ENCODE measurements around the gene HS3ST1. TPM values are rescaled to one million over a fixed set of nuclear protein-coding genes. Genes with fewer than 3 reads are reported as not detected.

Gene HS3ST1
- total RNA-seq, 1 experiment from 2014 or later: not detected

- Histone ChIP-seq H3K27ac (no peak overlapping the region), H3K9me3 (replicated peaks) (no peaks in the 10 kb centered on the region), H3K4me1 (replicated peaks) (no peaks in the 10 kb centered on the region), H3K4me3 (no peak overlapping the region), H3K27me3 (replicated peaks) (no peaks in the 10 kb centered on the region), H3K36me3 (no peaks in the 10 kb centered on the region)
- no peak for DNase-seq (ENCODE audit: low read depth in 1 of 2, low spot score in 2 of 2)
Measured at GRCh38 chr4:11426003-11426402, 2.7 kb downstream of the HS3ST1 start.

- Histone ChIP-seq H3K27me3 (replicated peaks) (no peaks in the 10 kb centered on the region), H3K4me1 (replicated peaks) (no peaks in the 10 kb centered on the region), H3K27ac (no peak overlapping the region), H3K4me3 (no peak overlapping the region), H3K9me3 (replicated peaks) (no peaks in the 10 kb centered on the region), H3K36me3 (no peaks in the 10 kb centered on the region)
- no peak for DNase-seq (ENCODE audit: low read depth in 1 of 2, low spot score in 2 of 2)
Measured at GRCh38 chr4:11424856-11425255, 3.8 kb downstream of the HS3ST1 start.

GRCh38 chr4:11424000-11424399 lies 4.7 kb downstream of the HS3ST1 start:
- no peak overlapping the region for H3K4me3 ChIP-seq
- H3K9me3 ChIP-seq (replicated peaks): no peaks in the 10 kb centered on the region
- no peaks in the 10 kb centered on the region for H3K36me3 ChIP-seq
- DNase-seq (ENCODE audit: low read depth in 1 of 2, low spot score in 2 of 2): peak in 1 of 2 experiments; percentile 1
- H3K27me3 ChIP-seq (replicated peaks): no peaks in the 10 kb centered on the region
- H3K4me1 ChIP-seq (replicated peaks): no peaks in the 10 kb centered on the region
- no peak overlapping the region for H3K27ac ChIP-seq

DNA sequence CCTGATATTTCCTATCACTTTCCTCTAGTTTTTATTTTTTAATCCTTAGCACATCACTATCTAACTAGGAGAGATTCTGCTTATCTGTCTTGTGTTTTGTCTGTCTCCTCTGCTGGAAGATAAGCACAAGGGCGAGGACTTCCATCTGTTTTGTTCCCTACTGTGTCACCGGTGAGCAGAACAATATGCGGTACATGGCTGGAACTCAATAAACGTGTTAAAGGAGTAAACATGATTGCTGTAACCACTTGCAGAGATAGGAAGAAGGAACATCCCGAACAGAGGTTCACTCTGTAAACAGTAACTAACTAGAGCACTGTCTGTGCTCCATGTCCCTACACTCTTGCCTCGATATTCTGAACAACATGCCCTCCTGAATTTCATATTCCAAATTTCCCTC lies 5.2 kb downstream of the HS3ST1 start:
- Histone ChIP-seq H3K27ac (no peak overlapping the region), H3K9me3 (replicated peaks) (no peaks in the 10 kb centered on the region), H3K36me3 (no peaks in the 10 kb centered on the region), H3K4me1 (replicated peaks) (no peaks in the 10 kb centered on the region), H3K27me3 (replicated peaks) (no peaks in the 10 kb centered on the region), H3K4me3 (no peak overlapping the region)
- DNase-seq (ENCODE audit: low read depth in 1 of 2, low spot score in 2 of 2): no peak

DNA sequence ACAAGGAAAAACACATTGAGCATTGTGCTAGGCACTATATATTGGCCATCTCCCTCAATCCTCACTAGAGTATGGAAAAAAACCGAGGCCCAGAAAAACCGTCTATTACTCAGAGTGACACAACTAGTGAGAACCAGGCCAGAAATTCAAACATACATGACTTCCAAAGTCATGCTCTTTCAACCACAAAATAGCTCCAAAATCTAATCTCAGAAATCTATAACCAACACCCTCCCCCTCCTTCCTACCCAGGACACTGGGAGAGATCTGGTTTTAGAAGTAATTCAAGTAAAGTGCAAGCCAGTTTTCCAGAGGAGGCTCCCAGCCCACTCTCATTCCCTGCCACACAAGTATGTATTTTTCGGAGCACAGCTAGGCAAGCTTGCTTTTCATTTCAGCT lies 7.6 kb downstream of the HS3ST1 start:
- no peaks in the 10 kb centered on the region for H3K9me3 ChIP-seq (replicated peaks)
- no peak overlapping the region for H3K27ac ChIP-seq
- no peaks in the 10 kb centered on the region for H3K27me3 ChIP-seq (replicated peaks)
- H3K4me1 ChIP-seq (replicated peaks): no peaks in the 10 kb centered on the region
- DNase-seq (ENCODE audit: low read depth in 1 of 2, low spot score in 2 of 2): no peak
- no peak overlapping the region for H3K4me3 ChIP-seq
- no peaks in the 10 kb centered on the region for H3K36me3 ChIP-seq

GRCh38 chr4:11420327-11420726 lies 8.4 kb downstream of the HS3ST1 start:
- no peak overlapping the region for H3K4me3 ChIP-seq
- H3K9me3 ChIP-seq (replicated peaks): no peaks in the 10 kb centered on the region
- no peak for DNase-seq (ENCODE audit: low read depth in 1 of 2, low spot score in 2 of 2)

GRCh38 chr4:11418610-11419009 lies 10.1 kb downstream of the HS3ST1 start:
- Histone ChIP-seq H3K4me3 (no peak overlapping the region), H3K9me3 (replicated peaks) (no peaks in the 10 kb centered on the region), H3K4me1 (replicated peaks) (no peaks in the 10 kb centered on the region), H3K27me3 (replicated peaks) (no peaks in the 10 kb centered on the region), H3K27ac (no peak overlapping the region), H3K36me3 (no peaks in the 10 kb centered on the region)
- no peak for DNase-seq (ENCODE audit: low read depth in 1 of 2, low spot score in 2 of 2)

More at GRCh38 chr4:11420327-11420726, 8.4 kb downstream of the HS3ST1 start:
- Histone ChIP-seq H3K27ac (no peak overlapping the region), H3K4me1 (replicated peaks) (no peaks in the 10 kb centered on the region), H3K36me3 (no peaks in the 10 kb centered on the region), H3K27me3 (replicated peaks) (no peaks in the 10 kb centered on the region)

GRCh38 chr4:11416767-11417113 lies 12.0 kb downstream of the HS3ST1 start:
- Histone ChIP-seq H3K4me3 (no peak overlapping the region), H3K4me1 (replicated peaks) (no peaks in the 10 kb centered on the region), H3K27me3 (replicated peaks) (no peaks in the 10 kb centered on the region), H3K36me3 (no peaks in the 10 kb centered on the region), H3K9me3 (replicated peaks) (no peaks in the 10 kb centered on the region), H3K27ac (no peak overlapping the region)
- DNase-seq (ENCODE audit: low read depth in 1 of 2, low spot score in 2 of 2): no peak

GRCh38 chr4:11416071-11416766 lies 12.5 kb downstream of the HS3ST1 start:
- DNase-seq (ENCODE audit: low read depth in 1 of 2, low spot score in 2 of 2): no peak
- no peaks in the 10 kb centered on the region for H3K4me1 ChIP-seq (replicated peaks)
- no peaks in the 10 kb centered on the region for H3K36me3 ChIP-seq
- H3K27ac ChIP-seq: no peak overlapping the region
- H3K4me3 ChIP-seq: no peak overlapping the region
- no peaks in the 10 kb centered on the region for H3K9me3 ChIP-seq (replicated peaks)
- no peaks in the 10 kb centered on the region for H3K27me3 ChIP-seq (replicated peaks)

- Histone ChIP-seq H3K36me3 (no peaks in the 10 kb centered on the region), H3K4me3 (no peak overlapping the region), H3K27me3 (replicated peaks) (no peaks in the 10 kb centered on the region), H3K4me1 (replicated peaks) (no peaks in the 10 kb centered on the region), H3K9me3 (replicated peaks) (no peaks in the 10 kb centered on the region), H3K27ac (no peak overlapping the region)
- no peak for DNase-seq (ENCODE audit: low read depth in 1 of 2, low spot score in 2 of 2)
Measured at GRCh38 chr4:11415409-11416070, 13.2 kb downstream of the HS3ST1 start.

DNA sequence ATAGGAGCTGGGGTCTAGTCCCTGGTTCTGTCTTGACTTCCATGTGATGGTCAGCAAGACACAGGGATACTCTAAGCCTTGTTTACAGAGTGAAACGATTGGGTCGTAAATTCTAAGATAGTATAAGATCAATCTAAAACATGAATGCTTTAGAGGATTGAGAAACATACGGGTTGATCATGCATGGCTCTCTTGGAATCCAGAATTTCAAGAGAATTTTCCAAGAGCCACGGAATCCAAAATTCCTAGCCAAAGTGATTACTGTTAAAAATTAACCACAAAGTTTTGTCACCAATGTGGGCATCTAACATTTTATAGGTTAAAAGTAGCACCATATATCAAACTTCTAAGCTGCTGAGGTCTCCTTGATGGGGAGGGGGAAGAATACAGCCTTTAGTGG lies 16.5 kb downstream of the HS3ST1 start:
- no peaks in the 10 kb centered on the region for H3K4me1 ChIP-seq (replicated peaks)
- H3K36me3 ChIP-seq: no peaks in the 10 kb centered on the region
- DNase-seq (ENCODE audit: low read depth in 1 of 2, low spot score in 2 of 2): no peak
- no peaks in the 10 kb centered on the region for H3K27me3 ChIP-seq (replicated peaks)
- H3K9me3 ChIP-seq (replicated peaks): no peaks in the 10 kb centered on the region
- H3K4me3 ChIP-seq: no peak overlapping the region
- H3K27ac ChIP-seq: no peak overlapping the region

DNA sequence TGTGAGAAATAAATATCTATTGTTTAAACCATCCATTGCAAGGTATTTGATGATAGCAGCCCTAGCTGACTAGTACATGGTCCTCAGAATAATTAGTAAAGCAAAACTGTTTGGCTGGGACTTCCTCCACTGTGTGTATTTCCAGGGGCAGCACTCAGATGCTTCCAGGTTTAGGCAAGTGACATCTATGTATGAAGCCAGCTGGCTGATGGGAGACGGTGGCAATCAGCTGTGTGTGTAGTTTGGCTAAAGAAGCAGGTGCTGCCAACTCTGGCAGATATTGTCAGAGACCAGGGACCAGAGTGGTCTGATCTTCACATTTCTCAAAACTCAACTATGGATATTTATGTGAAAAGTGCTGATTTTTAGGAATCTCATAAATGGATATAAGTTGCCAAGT lies 19.1 kb downstream of the HS3ST1 start:
- Histone ChIP-seq H3K4me1 (replicated peaks) (no peaks in the 10 kb centered on the region), H3K9me3 (replicated peaks) (no peaks in the 10 kb centered on the region), H3K36me3 (no peaks in the 10 kb centered on the region), H3K27me3 (replicated peaks) (no peaks in the 10 kb centered on the region), H3K27ac (no peak overlapping the region), H3K4me3 (no peak overlapping the region)
- DNase-seq (ENCODE audit: low read depth in 1 of 2, low spot score in 2 of 2): no peak

- Histone ChIP-seq H3K9me3 (replicated peaks) (no peaks in the 10 kb centered on the region), H3K27ac (no peak overlapping the region), H3K4me3 (no peak overlapping the region), H3K4me1 (replicated peaks) (no peaks in the 10 kb centered on the region), H3K36me3 (no peaks in the 10 kb centered on the region), H3K27me3 (replicated peaks) (no peaks in the 10 kb centered on the region)
- DNase-seq (ENCODE audit: low read depth in 1 of 2, low spot score in 2 of 2): no peak
Measured at GRCh38 chr4:11408233-11408967, 20.3 kb downstream of the HS3ST1 start.

DNA sequence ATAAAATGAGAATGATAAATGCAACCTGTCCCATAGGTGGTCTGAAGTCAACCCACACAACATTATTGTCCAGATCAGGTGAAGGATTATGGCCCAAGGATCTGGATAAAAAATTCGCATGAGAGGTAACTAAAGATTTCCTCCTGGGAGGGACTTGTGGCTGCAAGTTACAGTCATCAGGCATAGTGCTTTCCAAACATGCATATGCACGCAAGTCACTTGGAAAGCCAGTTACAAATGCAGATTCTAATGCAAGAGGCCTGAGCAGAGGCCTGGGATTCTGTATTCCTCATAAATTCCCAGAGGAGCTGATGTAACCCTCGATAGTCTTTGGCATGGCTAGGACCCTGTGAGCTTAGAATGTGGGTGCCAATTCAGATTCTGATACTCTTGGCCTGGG lies 21.1 kb downstream of the HS3ST1 start:
- H3K4me3 ChIP-seq: no peak overlapping the region
- no peaks in the 10 kb centered on the region for H3K4me1 ChIP-seq (replicated peaks)
- H3K27me3 ChIP-seq (replicated peaks): no peaks in the 10 kb centered on the region
- H3K9me3 ChIP-seq (replicated peaks): no peaks in the 10 kb centered on the region
- H3K27ac ChIP-seq: no peak overlapping the region
- H3K36me3 ChIP-seq: no peaks in the 10 kb centered on the region
- no peak for DNase-seq (ENCODE audit: low read depth in 1 of 2, low spot score in 2 of 2)

Measured in SJSA1 (cell line).